HG03457 (cell line): Measurements from ENCODE around the gene RABGGTB.
"Not testable (repeated sequence)": the region's sequence is repeated elsewhere in the genome, so short reads cannot be mapped to it uniquely, and the experiment has no call there.

Experiments used
- ATAC-seq: cut with Tn5 transposase; IDR thresholded peaks from one replicate; pipeline ENCODE4 v1.9.1; 2021; ENCODE audit warnings: moderate number of reproducible peaks; ENCODE audit not compliant: unreplicated experiment

Gene RABGGTB

DNA sequence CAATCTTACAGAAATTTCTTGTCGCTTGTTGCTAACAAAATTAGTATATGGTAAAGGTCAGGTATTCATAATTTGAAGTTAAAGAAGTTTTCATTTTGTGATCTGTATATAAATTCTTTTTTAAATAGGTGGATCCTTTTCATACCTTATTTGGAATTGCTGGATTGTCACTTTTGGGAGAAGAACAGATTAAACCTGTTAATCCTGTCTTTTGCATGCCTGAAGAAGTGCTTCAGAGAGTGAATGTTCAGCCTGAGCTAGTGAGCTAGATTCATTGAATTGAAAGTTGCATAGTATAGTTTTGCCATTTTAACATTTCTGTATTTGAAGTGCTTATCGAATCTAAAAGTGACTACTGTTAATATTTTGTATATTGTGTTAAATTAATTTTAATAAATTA lies 8.3 kb downstream of the RABGGTB start:
- ATAC-seq: no peak

DNA sequence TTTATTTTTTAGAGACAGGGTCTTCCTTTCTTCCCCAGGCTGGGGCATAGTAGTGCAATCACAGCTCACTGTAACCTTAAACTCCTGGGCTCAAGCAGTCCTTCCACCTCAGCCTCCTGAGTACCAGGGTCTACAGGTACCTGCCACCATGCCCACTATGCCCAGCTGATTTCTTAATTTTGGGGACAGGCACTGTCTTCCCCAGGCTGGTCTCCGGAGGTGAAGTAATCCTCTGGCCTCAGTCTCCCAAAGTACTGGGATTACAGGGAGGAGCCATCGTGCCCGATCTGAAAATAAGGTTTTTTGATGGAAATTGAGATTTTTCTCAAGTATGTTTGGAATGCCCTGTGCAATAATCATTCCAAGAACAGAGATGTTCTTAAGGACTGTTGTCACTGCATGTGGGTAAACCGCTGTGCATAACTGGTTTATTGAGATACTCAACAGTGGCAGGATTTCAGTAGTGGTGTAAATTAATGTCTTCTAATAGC lies 9.7 kb downstream of the RABGGTB start:
- no peak for ATAC-seq

DNA sequence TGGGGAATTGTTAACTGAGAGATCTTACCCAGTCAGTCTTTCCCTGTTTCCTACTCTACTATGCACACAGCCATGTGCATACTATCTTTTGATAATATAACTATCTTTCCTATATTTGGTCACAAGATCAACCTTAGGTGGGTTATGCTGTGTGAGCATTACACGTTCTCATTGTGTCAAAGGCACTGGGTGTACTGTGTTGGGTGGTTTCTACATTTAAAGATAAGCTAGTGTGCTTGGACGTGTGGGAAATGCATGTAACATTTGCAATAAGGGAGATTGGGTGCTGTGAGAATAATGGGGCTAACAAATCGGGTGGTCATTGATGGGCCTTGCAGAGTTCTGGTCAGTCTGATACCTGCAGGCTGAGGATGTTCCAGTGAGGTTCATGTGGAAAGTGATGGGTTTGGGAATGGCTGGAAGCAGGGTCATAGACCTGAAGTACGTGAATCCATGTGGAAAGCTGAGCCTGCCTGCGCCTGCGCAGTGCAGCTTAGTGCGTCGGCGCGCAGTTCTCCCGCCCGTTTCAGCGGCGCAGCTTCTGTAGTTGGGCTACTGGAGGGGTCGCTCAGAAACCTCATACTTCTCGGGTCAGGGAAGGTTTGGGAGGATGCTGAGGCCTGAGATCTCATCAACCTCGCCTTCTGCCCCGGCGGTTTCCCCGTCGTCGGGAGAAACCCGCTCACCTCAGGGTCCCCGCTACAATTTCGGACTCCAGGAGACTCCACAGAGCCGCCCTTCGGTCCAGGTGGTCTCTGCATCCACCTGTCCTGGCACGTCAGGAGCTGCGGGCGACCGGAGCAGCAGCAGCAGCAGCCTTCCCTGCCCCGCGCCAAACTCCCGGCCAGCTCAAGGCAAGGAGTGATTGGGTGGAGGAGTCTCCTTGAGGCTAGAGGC lies 10.6 kb downstream of the RABGGTB start, which contains the start of gene MSH4:
Gene MSH4 (plus strand): TSS at position 507 of the 897 bp plus-strand sequence. CDS start 104 bp downstream, at position 611.
- ATAC-seq: no peak

DNA sequence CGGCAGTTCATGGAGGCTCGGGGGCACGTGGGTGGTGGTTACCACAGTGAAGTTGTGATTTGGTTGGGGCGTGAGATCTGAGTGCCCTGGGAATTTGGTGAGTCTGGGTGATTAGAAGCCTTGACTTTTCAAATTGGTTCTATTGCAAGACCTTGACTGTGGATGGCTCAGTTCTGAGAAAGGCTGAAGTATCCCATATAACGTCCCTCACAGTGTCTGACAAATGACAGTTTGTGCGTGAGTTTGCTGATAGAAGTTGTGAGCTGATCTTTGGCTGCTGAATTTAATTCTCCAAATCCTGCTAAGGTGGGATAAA lies 11.2 kb downstream of the RABGGTB start:
- no peak for ATAC-seq

DNA sequence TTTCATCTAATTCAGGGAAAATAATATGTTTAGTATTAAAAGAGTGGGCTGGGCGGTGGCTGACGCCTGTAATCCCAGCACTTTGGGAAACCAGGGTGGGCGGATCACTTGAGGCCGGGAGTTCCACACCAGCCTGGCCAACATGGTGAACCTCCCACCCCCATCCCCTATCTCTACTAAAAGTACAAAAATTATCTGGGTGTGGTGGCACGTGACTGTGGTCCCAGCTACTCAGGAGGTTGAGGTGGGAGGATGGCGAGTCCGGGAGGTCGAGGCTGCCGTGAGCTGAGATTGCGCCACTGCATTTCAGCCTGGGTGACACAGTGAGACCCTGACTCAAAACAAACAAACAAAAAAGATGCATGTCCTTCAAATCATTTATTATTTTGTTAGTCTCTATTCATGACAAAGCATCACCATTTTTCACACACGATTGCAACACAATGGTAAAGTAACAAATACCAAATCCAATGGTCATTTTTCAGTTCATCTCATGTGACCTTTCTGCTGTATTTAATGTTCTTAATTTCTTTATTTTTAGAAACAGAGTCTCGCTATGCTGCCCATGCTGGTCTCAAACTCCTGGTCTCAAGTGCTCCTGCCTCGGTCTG lies 11.7 kb downstream of the RABGGTB start:
- ATAC-seq: no peak

DNA sequence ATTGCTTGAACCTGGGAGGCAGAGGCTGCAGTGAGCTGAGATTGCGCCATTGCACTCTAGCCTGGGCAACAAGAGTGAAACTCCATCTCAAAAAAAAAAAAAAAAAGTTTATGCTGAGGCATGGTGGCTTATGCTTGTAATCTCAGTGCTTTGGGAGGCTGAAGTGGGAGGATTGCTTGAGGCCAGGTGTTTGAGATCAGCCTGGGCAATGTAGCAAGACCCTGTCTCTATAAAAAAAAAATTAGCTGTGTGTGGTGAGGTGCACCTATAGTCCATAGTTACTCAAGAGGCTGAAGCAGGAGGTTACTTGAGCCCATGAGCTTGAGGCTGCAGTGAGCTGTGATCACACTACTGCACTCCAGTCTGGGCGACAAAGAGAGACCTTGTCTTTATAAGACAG lies 15.4 kb downstream of the RABGGTB start:
- not testable (repeated sequence) for ATAC-seq

DNA sequence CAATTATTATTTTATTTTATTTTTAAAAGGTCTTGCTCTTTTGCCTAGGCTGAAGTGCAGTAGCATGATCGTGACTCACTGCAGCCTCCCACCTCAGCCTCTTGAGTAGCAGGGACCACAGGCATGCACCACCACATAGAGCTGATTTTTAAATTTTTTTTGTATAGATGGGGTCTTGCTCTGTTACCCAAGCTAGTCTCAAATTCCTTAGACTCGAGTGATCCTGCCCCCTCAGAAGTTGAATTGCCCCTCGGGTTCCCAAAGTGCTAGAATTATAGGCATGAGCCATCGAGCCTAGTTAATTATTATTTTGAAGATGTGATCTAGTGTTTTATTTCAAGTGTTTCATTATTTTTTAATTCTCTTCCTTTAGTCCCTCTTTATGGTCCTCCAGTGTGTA lies 22.9 kb downstream of the RABGGTB start:
- no peak for ATAC-seq

DNA sequence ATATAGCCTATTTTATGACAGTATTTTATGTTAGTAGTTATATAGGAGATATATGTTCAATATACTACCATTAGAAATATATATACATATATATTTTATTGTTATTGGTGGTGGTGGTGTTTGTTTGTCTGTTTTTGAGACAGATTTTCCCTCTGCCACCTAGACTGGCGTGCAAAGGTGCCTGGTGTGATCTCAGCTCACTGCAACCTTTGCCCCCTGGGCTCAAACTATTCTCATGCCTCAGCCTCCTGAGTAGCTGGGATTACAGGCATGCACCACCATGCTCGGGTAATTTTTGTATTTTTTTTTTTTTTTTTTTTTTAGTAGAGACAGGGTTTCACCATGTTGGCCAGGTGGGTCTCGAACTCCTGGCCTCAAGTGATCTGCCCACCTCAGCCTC lies 24.1 kb downstream of the RABGGTB start:
- ATAC-seq: not testable (repeated sequence)

DNA sequence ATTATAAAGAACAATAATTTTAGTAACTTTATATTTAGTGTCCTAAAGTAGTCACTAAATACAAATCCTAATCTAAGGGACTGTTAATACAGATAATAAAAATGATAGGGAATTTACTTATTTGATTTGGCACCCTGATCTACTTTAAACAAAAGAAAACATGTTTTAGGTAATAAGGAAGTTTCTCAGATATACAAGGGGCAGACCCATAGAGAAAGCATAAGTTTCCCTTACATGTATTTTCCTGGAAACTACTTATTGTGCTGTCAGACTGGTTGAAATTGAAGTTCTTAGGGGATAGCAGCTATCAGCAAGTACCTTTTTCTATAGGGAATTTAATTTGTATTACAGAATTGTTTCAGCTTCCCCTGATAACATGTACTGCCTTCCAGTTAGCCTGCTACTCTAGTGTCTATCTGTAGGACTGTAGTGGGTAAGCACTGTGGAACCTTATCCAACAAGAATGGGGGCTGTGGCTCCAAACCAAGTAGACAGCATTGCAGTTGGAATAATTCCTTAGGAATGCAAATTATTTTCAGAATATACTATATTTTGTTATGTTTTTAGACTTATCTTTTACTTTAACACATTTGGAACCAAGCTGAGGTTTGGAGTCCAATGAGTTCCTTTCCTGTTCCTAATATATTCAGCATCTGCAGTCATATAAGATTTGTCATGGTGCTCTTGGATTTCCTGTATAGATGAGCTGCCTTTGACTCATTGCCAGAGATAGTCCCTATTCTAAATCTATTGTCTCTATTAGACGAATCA lies 25.3 kb downstream of the RABGGTB start:
- no peak for ATAC-seq

DNA sequence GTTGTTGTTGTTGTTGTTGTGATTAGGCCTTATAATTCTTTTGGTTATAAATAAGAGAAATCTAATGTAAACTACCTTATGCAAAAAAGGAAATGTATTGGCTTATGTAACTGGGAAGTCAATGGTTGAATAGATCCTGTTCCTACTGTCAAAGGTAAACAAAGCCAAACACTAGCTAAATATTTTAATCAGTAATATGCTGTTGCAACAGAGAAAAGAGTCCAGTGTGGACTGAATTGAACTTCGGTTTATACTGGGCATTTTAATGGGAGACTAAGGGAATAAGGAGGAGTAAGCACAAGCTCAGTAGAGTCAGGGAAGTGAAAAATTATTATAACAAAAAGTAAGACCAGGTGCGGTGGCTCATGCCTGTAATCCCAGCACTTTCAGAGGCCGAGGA lies 26.0 kb downstream of the RABGGTB start:
- ATAC-seq: no peak

DNA sequence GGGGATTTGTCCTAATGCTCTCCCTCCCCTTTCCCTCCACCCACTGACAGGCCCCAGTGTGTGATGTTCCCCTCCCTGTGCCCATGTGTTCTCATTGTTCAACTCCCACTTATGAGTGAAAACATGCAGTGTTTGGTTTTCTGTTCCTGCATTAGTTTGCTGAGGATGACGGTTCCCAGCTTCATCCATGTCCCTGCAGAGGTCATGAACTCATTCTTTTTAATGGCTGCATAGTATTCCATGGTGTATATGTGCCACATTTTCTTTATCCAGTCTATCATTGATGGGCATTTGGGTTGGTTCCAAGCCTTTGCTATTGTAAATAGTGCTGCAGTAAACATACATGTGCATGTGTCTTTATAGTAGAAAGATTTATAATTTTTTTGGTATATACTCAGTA lies 37.5 kb downstream of the RABGGTB start:
- not testable (repeated sequence) for ATAC-seq

DNA sequence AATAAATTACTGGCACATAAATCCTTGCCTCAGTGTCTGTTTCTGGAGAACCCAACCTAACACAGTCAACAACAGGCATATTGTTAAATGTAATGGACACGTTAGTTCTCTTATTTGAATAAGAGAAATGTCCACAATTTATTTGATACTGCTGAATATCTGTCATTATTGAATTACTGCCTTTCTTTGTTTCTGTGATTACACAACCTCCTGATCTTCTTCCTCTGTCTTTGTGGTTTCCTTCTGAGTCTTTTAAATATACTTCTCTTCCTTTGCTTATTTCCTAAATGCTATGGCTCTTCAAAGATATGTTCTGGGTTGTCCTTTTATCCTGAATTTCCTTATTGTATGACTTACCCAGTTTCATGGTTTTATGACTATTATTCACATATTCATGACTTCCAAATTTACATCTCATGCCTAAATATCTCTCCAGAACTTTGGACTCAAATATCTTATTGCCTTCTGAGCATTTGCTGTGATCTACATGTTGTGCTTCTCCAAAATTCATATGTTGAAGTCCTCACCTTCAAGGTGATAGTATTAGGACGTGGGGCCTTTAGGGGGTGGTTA lies 50.6 kb downstream of the RABGGTB start:
- ATAC-seq: no peak

DNA sequence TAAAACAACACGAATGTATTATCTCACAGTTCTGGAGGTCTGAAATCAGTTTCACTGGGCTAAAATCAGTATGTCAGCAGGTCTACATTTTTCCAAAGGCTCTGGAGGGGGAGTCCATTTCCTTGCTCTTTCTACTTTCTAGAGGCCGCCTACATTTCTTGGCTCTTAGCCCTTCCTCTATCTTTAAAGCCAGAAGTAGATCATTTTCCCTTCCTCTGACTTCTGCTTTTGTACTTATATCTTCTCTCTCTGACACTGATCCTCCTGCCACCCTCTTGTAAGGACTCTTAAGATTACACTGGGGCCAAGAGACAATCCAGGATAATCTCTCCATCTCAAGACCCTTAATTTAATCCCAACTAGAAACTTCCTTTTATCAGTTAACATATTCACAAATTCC lies 52.0 kb downstream of the RABGGTB start:
- no peak for ATAC-seq

DNA sequence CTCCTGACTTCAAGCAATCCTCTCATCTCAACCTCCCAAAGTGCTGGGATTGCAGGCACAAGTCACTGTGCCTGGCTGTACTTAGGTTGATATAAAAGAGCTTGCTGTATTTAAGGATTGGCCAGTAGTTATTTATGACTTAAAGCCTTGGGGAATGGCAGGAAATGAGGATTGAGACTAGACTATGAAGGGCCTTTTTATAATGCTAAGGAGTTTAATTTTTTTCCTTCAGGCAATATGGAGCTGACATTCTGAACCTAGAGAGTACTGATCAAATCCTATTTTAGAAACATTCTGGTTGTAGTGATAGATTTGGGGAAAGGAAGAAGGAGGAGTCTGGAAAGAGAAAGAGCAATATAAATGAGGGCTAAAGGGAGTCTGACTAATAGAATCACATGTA lies 55.4 kb downstream of the RABGGTB start:
- ATAC-seq: no peak
